ENCODE results near the gene ANK3.

DNA sequence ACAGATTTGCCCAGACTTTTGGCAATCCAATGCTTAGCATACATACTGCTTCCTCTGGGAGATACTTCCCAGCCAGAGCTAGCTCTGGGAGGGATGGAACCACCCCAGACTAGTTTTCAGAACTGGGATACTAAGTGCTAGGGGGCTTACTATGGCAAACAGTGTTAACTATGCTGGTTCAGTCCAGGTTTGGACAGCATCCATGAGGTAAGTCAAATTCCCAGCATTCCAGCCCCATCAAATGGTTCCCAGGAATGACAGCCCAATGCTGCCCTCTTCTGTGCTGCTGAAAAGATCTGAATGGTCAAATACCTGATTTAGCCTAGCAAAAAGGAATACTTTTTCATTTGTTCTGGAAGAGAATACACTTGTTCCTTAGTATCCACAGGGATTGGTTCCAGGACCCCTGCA lies 341.6 kb downstream of the ANK3 start:
- TF ChIP-seq POLR2A (IDR thresholded peaks at IDR 0.05) (no peak), POLR2AphosphoS5 (IDR thresholded peaks at IDR 0.05) (no peak)
- TF ChIP-seq, protein P1, sequence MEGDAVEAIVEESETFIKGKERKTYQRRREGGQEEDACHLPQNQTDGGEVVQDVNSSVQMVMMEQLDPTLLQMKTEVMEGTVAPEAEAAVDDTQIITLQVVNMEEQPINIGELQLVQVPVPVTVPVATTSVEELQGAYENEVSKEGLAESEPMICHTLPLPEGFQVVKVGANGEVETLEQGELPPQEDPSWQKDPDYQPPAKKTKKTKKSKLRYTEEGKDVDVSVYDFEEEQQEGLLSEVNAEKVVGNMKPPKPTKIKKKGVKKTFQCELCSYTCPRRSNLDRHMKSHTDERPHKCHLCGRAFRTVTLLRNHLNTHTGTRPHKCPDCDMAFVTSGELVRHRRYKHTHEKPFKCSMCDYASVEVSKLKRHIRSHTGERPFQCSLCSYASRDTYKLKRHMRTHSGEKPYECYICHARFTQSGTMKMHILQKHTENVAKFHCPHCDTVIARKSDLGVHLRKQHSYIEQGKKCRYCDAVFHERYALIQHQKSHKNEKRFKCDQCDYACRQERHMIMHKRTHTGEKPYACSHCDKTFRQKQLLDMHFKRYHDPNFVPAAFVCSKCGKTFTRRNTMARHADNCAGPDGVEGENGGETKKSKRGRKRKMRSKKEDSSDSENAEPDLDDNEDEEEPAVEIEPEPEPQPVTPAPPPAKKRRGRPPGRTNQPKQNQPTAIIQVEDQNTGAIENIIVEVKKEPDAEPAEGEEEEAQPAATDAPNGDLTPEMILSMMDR (IDR thresholded peaks at IDR 0.05 in 8 of 11, conservative IDR thresholded peaks at IDR 0.05 in 3 of 11) = no peak

Measured in spleen (tissue), 7 donors.